Cardiac septum (tissue), 1 donor: ENCODE results near the gene DNAH11. TPM values are rescaled to one million over a fixed set of nuclear protein-coding genes. Genes with fewer than 3 reads are reported as not detected.
A peak's percentile ranks its signal among the peaks of the same experiment; 100 is the strongest.
"Not testable (repeated sequence)": the region's sequence is repeated elsewhere in the genome, so short reads cannot be mapped to it uniquely, and the experiment has no call there.

ENCODE experiments used
- DNase-seq: peaks from one replicate; pipeline ENCODE4 v3.0.0-alpha.2; 2020; ENCODE audit warnings: low spot score
- intact Hi-C: fragments of 100-400 bp; cut with DNase I; formaldehyde crosslinking; loops from one replicate; pipeline ENCODE4 v1.14.0; 2022
- total RNA-seq: library from RNA; stranded (reverse); fragmentation: NEBNext Ultra II Directional; extraction: Animal tissue kit (Norgen Biotek cat#: 25700); gene quantifications from one replicate; pipeline ENCODE4 v1.2.1, GENCODE V29; 2021
- donor health status: DM: no; HTN: no; CAD: no.

The DNAH11 gene
- total RNA-seq, 1 donor from 2014 or later: 0.51 TPM

- no peak for DNase-seq
- intact Hi-C loops: no loop called here
Observed at GRCh38 chr7:21908746-21909145, 365.9 kb downstream of the DNAH11 start.

GRCh38 chr7:21910253-21910652 is 367.4 kb downstream of the DNAH11 start:
- intact Hi-C loops: no loop called here

GRCh38 chr7:21911341-21911875 is 368.6 kb downstream of the DNAH11 start:
- intact Hi-C loops: no loop called here
- DNase-seq: no peak

More at GRCh38 chr7:21910253-21910652, 367.4 kb downstream of the DNAH11 start:
- no peak for DNase-seq

GRCh38 chr7:21912305-21912704 is 369.5 kb downstream of the DNAH11 start:
- intact Hi-C loops: loop anchor here (2.0 kb wide), 1 partner anchor 30 kb away; no protein-coding TSS in a partner anchor
- DNase-seq: peak; percentile 78

- DNase-seq: no peak
- intact Hi-C loops: loop anchor here (2.0 kb wide), 1 partner anchor 30 kb away; no protein-coding TSS in a partner anchor
Observed at GRCh38 chr7:21912931-21913780, 370.3 kb downstream of the DNAH11 start.

GRCh38 chr7:21914671-21915070 is 371.8 kb downstream of the DNAH11 start:
- intact Hi-C loops: no loop called here
- DNase-seq: no peak

- no peak for DNase-seq
- intact Hi-C loops: no loop called here
Observed at GRCh38 chr7:21915140-21915539, 372.3 kb downstream of the DNAH11 start.

- intact Hi-C loops: no loop called here
- DNase-seq: no peak
Observed at GRCh38 chr7:21916176-21916575, 373.3 kb downstream of the DNAH11 start.

GRCh38 chr7:21916629-21917028 is 373.8 kb downstream of the DNAH11 start:
- DNase-seq: no peak
- intact Hi-C loops: no loop called here

- no peak for DNase-seq
- intact Hi-C loops: no loop called here
Observed at GRCh38 chr7:21918216-21918615, 375.4 kb downstream of the DNAH11 start.

- intact Hi-C loops: no loop called here
- DNase-seq: no peak
Observed at GRCh38 chr7:21920936-21921335, 378.1 kb downstream of the DNAH11 start.

GRCh38 chr7:21922605-21923004 is 379.8 kb downstream of the DNAH11 start:
- intact Hi-C loops: no loop called here
- no peak for DNase-seq

GRCh38 chr7:21923658-21924057 is 380.8 kb downstream of the DNAH11 start:
- DNase-seq: no peak
- intact Hi-C loops: no loop called here

- intact Hi-C loops: no loop called here
- DNase-seq: no peak
Observed at GRCh38 chr7:21926448-21926847, 383.6 kb downstream of the DNAH11 start.

GRCh38 chr7:21927693-21928092 is 384.9 kb downstream of the DNAH11 start:
- intact Hi-C loops: no loop called here
- DNase-seq: no peak

GRCh38 chr7:21933293-21933692 is 390.5 kb downstream of the DNAH11 start:
- intact Hi-C loops, DNase-seq: not testable (repeated sequence)

- intact Hi-C loops: no loop called here
- DNase-seq: no peak
Observed at GRCh38 chr7:21934808-21935207, 392.0 kb downstream of the DNAH11 start.

- DNase-seq: no peak
- intact Hi-C loops: no loop called here
Observed at GRCh38 chr7:21938463-21938862, 395.6 kb downstream of the DNAH11 start.

GRCh38 chr7:21939136-21939857 is 396.5 kb downstream of the DNAH11 start:
- DNase-seq: no peak
- intact Hi-C loops: no loop called here

- DNase-seq: no peak
- intact Hi-C loops: no loop called here
Observed at GRCh38 chr7:21939858-21940372, 397.1 kb downstream of the DNAH11 start.
